GM19351 (cell line): Measurements from ENCODE around the gene NEAT1.

Experiments used
- ATAC-seq: cut with Tn5 transposase; IDR thresholded peaks from one replicate; pipeline ENCODE4 v1.9.1; 2021; ENCODE audit warnings: mild to moderate bottlenecking, moderate library complexity; ENCODE audit not compliant: unreplicated experiment

NEAT1 gene

DNA sequence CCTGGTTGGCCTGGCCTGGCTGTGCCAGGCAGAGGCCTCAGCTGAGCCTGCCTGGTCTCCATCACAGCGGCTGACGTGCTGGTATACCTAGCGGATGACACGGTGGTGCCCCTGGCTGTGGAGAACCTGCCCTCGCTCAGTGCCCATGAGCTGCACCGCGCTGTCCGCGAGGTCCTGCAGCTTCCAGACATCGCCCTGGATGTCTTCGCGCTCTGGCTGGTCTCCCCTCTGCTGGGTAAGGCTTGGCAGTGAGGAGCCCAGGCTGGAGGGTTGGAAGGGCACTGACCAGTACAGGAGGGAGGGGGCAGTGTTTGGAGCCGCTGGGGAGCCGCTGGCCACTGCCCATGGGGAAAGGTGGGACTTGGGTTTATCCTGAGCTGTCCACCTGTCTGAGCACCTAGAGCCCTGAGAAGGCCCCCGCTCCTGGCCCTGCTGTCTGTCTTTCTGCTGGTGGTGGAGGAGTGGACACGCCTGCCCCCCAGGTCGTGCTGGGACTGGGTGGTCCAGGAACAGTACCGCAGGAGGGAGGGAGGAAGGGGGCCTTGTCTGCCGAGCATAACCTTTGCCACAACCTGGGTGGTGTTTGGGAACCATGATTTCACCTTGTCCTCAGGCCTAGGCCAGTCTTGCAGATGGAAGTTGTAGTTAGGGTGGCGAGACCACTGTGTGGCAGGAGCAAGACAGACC, 33.2 kb upstream of the NEAT1 start:
- ATAC-seq: no peak

DNA sequence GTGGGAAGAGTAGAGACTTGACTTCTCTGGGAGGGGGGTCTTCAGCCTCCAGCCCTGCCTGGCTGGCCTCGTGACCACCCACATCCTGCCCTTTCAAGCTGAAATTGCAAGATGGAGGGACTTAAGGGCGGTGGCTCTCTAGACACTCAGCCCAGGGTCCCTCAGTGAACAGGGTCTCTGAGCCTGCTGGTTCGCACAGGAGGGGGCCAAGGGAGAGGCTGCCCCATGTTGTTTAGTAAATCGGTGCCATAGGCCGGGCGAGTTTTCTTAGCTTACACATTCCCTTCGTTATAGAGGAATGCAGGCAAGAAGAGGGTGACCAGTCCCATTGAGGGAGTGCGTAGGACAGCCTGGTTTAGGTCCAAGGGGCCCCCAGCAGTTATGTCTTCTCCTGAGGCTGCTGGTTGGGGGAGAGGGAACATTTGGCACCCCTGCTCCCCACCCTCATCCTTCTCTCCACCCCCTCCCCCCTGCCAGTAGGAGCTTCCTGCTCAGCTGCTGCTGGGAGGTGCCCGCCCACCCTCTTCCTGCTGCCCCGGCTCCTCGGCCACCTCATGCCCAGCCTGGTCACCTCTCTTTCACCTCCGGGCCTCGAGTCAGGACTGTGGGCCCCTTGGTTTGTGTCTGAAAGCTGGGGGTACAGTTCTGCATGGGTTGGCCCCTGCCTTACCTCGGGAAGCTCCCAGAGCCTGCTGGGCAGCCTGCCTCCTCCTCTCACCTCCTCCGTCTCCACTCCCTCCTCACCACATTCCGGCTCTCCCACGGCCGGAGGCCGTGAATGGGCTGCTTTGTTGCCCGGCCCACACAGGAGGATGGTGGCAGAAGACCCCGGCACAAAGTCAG, 32.3 kb upstream of the NEAT1 start:
- ATAC-seq: no peak

DNA sequence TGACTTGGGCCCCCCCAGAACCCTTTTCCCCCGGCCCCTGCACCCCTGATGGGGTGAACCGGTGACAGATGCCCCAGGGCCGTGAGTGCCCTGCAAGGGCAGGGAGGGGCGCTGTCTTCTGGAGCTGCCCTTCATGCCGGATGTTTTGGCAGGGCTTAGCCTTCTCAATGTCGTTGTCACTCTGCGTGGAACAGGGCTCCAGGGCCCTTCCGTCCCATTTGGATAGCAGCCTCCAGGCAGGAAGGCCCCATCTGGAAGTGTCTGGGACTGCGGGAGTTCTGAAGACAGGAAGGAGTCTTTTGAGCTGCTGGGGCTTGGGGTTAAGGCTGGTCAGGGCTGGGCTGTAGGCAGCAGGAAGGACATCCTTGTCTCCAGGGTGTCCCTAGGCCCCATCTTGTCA, 31.6 kb upstream of the NEAT1 start:
- no peak for ATAC-seq

DNA sequence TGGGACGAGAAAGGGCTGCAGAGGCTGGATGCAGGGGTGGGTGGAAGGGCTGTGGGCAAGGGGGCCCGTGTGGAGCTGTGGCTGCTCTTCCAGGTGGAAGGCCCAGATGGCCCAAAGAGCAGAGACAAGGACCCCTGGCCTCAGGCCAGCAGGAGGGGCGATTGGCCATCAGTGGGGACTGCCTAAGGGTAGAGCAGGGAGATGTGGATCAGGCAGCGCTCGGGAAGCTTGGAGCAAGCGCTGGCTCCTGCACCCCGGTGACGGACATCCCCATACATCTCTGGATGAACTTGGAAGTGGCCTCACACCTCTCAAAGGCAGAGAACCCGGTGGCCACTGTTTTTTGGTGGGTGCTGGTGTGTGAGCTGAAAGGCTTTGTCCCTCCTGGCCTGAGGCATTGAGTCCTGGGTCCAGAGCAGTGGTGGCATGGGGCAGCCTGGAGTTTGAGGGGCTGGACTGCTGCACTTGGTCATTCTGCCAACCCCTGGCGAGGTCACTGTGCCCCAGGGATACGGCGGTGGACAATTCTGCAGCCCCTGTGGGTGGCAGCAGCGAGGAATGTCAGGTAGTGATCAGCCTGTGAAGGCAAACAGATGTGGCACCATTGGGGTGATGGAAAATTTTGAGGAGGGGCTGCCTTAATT, 30.3 kb upstream of the NEAT1 start:
- ATAC-seq: no peak

DNA sequence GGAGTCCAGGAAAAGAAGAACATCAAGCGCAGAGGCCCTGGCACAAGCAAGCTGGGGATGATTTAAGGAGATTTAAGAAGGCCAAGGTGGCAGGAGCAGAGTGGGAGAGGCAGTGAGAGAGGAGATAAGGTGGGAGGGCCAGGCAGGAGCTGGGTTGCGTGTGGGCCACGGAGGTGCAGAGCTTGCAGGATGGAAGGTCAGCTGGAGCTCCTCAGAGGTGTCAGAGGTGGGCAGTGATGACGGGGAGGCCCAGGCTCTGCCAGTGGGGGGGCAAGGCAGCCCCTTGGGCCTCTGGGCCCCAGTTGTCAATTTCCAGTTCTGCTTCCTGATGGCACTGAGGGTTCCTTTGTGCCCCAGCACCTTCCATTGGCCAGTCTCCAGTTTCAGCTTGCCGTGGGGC, 29.7 kb upstream of the NEAT1 start:
- no peak for ATAC-seq

DNA sequence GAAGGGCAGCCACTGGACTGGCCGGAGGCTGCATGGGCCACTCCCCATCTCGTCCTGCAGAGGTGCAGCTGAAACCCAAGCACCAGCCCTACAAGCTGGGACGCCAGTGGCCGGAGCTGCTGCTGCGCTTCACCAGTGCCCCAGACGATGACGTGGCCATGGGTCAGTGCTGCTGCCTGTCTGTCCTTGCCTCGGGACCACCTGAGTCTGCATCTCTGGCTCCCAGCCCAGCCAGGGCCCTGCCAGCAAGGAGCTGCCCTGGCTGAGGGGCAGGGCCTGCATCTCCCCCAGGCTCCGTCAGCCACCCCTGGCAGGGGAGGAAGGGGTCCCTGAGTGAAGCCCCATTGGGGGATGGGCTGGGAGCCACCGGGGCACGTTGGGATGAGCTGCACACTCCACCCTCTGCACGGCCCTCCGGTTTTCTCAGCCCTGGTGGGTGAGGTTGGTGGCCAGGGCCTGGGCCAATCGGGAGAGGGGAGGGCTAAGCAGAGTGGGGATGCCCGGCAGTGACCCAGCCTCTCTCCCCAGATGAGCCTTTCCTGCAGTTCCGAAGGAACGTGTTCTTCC, 29.0 kb upstream of the NEAT1 start:
- ATAC-seq: no peak

DNA sequence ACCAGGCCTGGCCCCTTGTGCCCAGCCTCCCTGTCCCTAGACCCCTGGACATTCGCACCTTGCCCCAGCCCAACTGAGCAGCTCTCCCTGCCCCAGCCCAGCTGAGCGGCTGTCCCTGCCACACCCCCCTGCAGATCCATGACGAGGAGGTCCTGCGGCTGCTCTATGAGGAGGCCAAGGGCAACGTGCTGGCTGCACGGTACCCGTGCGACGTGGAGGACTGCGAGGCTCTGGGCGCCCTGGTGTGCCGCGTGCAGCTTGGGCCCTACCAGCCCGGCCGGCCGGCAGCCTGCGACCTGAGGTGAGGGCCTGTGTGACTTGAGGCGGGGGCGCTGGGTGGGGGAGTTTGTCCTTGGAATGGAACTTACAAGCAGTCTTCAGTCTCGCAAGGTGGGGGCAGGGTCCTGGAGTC, 28.5 kb upstream of the NEAT1 start:
- no peak for ATAC-seq

DNA sequence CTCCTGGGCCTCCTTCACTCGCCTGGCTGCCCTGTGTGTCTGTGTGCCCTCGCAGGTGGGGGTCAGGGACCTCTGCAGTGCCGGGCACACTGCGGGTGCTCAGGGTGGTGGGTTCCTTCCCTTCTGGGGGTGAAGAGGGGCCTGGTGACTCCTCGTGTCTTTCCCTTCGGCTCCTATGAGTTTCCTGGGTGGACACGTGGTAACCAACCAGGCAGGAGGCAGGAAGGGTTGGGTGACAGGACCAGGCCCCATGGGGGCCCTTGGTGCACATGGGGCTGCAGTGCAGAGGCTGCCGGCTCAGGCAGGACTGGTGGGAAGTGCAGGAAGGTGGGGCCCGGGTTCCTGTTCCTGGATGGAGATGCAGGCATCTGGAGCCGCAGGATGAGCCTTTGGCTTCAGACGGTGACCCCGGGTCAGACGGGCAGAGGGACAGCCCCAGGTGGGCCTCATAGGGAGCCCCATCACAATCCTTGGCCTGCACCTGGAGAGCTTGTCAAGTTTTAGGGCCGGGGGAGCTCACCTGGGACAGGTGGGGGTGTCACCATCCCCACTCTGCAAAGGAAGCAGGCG, 26.6 kb upstream of the NEAT1 start:
- ATAC-seq: no peak

DNA sequence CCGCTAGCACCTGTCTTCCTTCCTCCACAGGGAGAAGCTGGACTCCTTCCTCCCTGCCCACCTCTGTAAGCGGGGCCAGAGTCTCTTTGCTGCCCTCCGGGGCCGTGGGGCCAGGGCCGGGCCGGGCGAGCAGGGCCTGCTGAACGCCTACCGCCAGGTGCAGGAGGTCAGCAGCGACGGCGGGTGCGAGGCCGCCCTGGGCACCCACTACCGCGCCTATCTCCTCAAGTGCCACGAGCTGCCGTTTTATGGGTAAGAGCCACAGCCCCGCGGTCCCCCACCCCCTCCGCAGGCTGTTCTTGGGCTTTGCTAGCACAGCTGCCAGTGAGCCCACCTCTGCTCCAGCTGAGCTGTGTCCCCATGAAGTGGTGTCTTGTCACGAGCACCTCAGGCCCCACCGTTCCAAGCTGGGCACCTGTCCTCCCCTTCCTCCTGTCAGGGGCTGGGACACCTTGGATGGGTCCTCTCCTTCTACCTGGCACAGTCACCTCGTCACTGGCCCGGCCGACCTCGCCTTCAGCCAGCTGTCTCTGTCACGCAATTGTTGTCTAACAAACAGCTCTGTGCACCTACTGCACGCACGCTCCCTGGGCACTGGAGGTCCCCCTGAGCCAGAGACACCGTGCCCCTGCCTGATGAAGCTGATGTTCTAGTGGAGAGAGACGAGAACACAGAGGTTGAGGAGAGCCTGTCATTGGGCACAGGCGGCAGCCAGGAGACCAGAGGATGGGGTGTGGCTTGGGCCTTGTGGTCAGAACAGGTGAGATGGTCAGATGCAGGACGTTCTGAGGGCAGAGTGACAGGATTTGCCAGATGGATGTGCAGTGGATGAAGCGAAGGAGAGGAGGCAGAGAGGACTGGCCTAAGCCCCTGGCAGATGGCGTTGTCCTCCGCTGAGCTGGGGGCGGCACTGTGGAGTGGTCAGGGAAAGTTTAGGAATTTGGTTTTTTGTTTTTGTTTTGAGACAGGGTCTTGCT, 25.5 kb upstream of the NEAT1 start:
- no peak for ATAC-seq

DNA sequence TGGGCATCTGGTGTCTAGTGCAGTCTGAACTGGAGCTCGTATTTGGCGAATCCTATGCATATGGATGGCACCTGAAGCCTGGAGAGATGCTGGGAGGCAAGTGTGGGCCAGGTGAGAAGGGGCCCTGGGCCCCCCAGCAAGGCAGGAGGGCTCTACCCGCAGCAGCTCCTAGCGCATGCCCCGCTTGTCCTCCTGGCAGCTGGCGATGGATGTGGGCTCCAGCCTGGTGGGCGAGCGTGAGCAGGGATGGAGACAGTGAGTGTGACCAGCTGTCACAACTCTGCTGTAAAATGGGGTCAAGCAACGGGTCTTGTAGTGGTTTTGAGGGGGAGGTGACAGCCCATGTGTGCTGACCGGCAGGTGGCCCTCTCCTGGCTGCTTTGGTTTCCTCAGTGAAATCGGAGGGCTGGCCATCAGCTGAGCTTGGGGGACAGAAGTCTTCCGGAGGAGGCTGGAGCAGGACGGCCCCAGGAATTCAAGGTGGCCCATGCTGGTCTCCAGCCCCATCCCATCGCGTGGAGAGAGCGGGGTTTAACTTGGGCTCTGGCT, 24.2 kb upstream of the NEAT1 start:
- ATAC-seq: no peak

DNA sequence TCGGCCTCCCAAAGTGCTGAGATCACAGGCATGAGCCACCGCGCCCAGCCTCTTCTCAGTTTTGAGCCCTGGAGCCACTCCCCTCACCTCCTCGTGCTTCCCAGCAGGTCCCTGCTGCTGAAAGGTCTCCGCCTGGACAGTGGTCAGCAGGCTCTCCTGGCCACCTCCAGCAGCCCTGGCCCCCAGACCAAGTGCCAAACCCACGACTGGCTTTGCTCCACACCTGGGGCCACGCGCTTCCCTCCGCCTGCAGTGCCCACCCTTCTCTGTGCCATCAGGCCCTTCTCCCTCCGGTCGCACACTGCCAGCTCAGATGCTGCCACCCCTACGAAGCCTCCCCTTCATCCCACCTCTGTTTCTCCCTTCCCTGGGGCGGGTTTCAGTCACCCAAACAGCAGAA, 23.3 kb upstream of the NEAT1 start:
- ATAC-seq: no peak

DNA sequence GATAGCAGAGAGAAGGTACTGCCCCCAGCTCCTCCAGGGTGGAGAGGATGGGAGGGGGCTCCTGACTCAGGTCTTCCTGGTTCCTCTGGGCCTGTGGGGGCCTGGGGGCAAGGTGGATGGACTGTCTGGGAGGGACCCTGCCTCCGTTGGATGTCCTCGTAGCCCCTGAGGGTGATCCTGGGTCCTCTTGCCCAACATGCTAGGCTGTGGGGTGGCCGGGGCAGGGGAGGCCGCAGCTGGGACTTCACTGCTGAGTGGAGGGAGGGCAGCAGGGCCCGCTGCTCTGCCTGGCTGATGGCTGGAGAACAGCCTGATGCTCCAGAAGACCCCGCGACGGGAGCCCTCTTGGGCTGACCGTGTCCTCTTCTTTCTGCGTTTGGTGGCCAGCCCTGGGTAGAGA, 22.8 kb upstream of the NEAT1 start:
- ATAC-seq: no peak

DNA sequence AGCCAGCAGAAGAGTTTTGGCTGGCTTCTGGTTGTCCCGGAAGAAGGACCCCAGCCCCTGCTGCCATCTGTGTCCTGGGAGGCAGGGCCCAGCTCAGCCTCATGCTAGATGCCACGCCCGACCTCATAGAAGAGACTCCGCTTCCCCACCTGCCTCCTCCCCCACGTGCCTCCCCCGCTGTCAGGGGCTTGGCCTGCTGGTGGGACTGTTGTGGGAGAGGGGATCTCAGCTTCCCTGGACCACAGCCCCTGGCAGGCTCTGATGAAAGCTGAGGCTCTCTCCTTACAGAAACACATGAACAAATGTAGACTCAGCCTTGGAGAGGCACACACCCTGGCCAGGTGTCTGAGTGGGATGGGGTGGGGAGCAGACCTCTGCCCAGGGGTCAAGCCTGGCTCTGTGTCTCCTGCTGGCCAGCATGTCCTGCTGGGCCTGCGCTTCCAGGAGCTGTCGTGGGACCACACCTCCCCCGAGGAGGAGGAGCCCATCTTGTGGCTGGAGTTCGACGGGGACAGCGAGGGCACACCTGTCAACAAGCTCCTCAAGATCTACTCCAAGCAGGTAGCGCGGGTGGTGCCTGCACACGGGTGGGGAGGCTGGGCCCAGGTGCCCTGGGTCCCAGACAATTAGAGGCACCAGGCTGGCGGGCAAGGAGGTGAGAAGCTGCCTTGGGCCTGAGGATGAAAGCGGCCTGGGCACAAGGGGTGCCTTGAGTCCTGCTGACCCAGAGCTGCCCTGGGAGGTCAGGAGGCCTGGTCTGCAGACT, 22.1 kb upstream of the NEAT1 start:
- ATAC-seq: no peak

DNA sequence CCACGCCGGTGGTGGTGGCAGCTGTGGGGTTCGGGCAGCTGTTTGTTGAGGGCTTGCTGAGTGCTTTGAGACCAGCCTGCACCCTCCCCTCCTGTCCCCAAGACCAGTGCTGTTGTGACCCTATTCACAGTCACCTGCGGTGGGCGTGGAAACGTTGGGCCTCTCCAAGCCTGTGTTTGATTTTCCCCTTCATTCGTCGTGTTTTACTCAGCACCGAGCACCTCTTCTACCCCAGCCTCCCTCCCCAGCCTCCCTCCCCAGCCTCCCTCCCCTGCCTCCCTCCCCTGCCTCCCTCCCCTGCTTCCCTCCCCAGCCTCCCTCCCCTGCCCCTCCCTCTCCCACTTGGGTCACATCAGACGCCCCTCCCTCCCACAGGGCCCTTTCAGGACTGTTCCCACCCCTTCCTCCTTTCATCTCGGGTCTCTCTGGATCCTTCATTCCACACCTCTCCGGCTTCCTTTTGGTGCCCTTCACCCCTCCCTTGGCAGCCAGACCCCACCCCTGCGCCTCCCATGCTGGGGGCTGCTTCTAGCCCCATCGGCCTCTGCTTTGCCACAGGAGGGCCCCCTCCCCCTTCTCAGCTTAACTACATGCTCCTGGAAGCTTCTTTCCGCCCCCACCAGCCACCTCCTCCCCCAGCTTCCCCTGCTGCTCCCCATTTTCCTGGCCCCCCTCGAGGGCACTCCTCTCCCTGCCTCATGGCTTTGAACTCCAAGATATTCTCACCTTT, 21.4 kb upstream of the NEAT1 start:
- no peak for ATAC-seq

DNA sequence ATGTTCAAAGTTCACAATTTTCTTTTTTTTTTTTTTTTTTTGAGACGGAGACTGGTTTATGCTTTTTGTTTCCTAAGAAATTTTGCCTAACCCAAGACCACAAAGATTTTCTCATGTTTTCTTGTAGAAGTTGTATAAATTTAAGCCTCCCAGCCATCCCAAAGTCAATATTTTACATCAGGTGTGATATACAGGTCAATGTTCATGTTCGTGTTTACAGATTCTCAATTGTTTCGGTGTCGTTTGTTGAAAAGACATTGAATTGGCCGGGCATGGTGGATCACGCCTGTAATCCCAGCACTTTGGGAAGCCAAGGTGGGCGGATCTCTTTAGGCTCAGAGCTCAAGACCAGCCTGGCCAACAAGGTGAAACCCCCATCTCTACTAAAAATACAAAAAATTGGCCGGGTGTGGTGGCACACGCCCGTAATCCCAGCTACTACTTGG, 20.8 kb upstream of the NEAT1 start:
- ATAC-seq: no peak

DNA sequence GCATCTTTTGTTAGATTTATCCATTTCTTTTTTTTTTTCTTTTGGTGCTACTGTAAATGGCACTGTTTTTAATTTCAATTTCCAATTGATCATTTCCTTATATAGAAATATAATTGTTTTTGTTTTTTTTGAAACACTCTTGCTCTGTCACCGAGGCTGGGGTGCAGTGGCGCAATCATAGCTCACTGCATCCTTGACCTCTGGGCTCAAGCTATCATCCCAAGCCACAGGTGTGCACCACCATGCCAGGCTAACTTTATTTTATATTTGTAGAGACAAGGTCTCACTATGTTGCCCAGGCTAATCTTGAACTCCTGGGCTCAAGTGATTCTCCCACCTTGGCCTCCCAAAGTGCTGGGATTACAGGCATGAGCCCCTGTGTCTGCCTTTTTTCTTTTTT, 19.8 kb upstream of the NEAT1 start:
- no peak for ATAC-seq

DNA sequence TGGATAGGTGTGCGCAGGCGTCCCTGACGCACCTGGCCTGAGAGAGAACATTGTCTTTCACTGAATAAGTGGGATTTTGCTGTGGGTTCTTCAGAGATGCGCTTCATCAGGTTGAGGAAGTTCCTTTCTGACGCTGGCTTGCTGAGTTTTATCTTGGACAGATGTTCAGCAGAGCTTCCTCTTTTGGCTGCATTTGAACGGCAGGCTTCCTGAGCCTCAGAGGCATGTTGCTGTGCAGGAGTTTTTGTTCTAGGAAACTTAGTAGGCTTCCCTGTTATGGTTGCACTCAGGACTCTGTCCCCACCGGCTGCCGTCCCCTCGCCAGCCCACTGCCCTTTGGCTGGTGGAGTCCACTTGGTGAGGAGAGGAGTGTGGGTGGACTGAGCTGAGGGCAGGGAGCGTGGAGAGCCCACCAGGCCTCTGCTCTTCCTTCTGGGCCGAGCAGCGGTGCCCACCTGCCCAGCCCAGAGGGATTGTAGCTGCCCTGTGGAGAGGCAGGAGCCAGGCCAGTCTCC, 18.9 kb upstream of the NEAT1 start:
- no peak for ATAC-seq

DNA sequence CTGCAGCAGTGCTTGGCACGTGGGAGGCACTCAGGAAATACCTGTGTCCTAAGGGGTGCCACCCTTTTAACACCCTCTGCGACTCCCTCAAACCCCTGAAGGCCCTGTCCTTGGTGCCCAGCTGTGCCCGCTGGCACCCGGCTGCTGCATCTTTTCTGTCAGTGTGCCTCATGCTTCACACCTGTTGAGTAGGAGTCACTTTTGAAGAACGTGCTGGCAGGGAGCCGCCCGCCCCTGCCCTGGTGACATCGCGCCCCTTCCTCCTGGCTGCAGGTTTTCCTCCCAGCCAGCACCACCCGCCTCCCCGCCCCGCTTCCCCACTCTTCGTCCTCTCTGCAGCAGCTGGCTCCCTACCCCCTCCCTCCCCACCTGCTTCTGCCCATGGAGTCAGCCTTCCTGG, 18.4 kb upstream of the NEAT1 start:
- no peak for ATAC-seq
